Body of pancreas (tissue), 4 donors: ENCODE data around the gene KLHL8. TPM values are rescaled to one million over a fixed set of nuclear protein-coding genes. Genes with fewer than 3 reads are reported as not detected.

Source experiments
- ATAC-seq: fragments of 150-250 bp; one replicate; pipeline ENCODE4 v1.9.1; 2016
- DNase-seq, 4 donors: peaks; one replicate each; pipeline ENCODE4 v3.0.0-alpha.2; 2019
- H3K27ac ChIP-seq, 4 donors: fragments of 200-600 bp; sonication (generic); 1 replicate in 3 of 4; 2 replicates in 1 of 4; pipeline versions ENCODE4 v1.5.1 to v1.6.1; 2016 to 2019; ENCODE audit warnings: mild to moderate bottlenecking in 1 of 4, mixed read lengths in 1 of 4, moderate library complexity in 1 of 4
- H3K27me3 ChIP-seq, 2 donors: fragments of 200-600 bp; sonication (generic); one replicate each; pipeline ENCODE4 v1.6.0; 2016; ENCODE audit warnings: mild to moderate bottlenecking in 1 of 2
- H3K36me3 ChIP-seq, 2 donors: fragments of 200-600 bp; sonication (generic); replicated peaks in 1 of 2; 2 replicates each; pipeline ENCODE4 v1.5.1; 2016; ENCODE audit warnings: low read depth in 2 of 2; ENCODE audit not compliant: insufficient read depth in 1 of 2
- H3K4me1 ChIP-seq: fragments of 200-600 bp; sonication (generic); one replicate; pipeline ENCODE4 v1.6.0; 2016
- H3K4me3 ChIP-seq, 2 donors: fragments of 200-600 bp; sonication (generic); 1 replicate in 1 of 2; 2 replicates in 1 of 2; pipeline ENCODE4 v1.5.1; 2016 to 2019
- H3K9me3 ChIP-seq, 3 donors: fragments of 200-600 bp; sonication (generic); 1 replicate in 2 of 3; 2 replicates in 1 of 3; pipeline ENCODE4 v1.5.1; 2016
- CTCF ChIP-seq, 7 experiments: fragments of 450-650 bp in 4 of 7; fragments of 200-600 bp in 3 of 7; sonication (generic) in 3 of 7; IDR thresholded peaks; one replicate each; pipeline ENCODE4 v1.5.1; 2016 to 2019; ENCODE audit warnings: antibody characterized with exemption in 7 of 7
- POLR2A ChIP-seq, 3 donors: fragments of 450-650 bp; IDR thresholded peaks; one replicate each; pipeline ENCODE4 v1.6.1; 2016; ENCODE audit warnings: antibody characterized with exemption in 3 of 3, mild to moderate bottlenecking in 2 of 3
- WGBS, 2 donors: methylation state at CpG; one replicate each; pipeline ENCODE4 v1.1.5; 2017; 5-methylcytosine and 5-hydroxymethylcytosine counted together
- intact Hi-C: fragments of 100-400 bp; cut with DNase I; formaldehyde crosslinking; loops from one replicate; pipeline ENCODE4 v1.15.1; 2023
- total RNA-seq, 2 donors: library from RNA; depleted of rRNA; stranded (reverse); fragments of >200 nt; gene quantifications; one replicate each; pipeline ENCODE4 v1.1.0, GENCODE V29; 2016

KLHL8 gene
- total RNA-seq, 2 donors from 2014 or later: 4.4 to 9.9 TPM

- Histone ChIP-seq H3K4me3 (no peak overlapping the region), H3K27me3 (no peaks in the 10 kb centered on the region), H3K9me3 (no peaks in the 10 kb centered on the region), H3K4me1 (no peaks in the 10 kb centered on the region), H3K27ac (no peak overlapping the region), H3K36me3 (no peaks in the 10 kb centered on the region)
- no peak for ATAC-seq
- intact Hi-C loops: no loop called here
- no peak for DNase-seq
- TF ChIP-seq POLR2A (IDR thresholded peaks at IDR 0.05) (no peak), CTCF (IDR thresholded peaks at IDR 0.05) (no peak)
- 83 to 93% methylated on average over 1 of the region's 1 CpG for WGBS, 2 donors
Observed at GRCh38 chr4:87204559-87204958, 15.9 kb downstream of the KLHL8 start.

DNA sequence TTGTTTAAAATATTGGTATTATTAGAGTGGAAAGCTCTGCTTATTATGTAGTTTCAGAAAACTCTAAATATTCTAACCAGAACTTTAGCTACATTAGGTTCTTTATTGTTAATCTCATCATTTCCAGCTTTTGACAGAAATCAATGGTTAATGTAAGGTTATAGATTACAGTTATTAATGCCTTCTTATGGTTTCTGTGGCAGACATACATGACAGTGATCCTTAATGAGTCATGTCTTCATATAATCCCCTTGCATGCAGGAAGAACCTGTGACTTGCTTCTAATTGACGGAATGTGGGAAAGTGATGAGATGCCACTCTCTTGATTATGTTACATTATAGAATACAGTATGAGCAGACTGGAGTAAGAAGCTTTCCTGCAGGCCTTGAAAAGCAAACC lies 23.5 kb downstream of the KLHL8 start:
- Histone ChIP-seq H3K4me3 (no peak overlapping the region), H3K27ac (no peak overlapping the region), H3K4me1 (peaks cover 5% of the 10 kb centered on the region), H3K36me3 (peaks cover 0 to 2% of the 10 kb centered on the region in 2 donors), H3K9me3 (no peaks in the 10 kb centered on the region), H3K27me3 (no peaks in the 10 kb centered on the region)
- TF ChIP-seq CTCF (IDR thresholded peaks at IDR 0.05) (no peak), POLR2A (IDR thresholded peaks at IDR 0.05) (no peak)
- ATAC-seq (no peak), DNase-seq (no peak)
- intact Hi-C loops: no loop called here
- WGBS, 2 donors: 85% methylated on average over 1 of the region's 1 CpG; no CpG with 5 or more reads in 1 of the 2 donors

GRCh38 chr4:87196146-87196545 lies 24.3 kb downstream of the KLHL8 start:
- H3K9me3 ChIP-seq: no peaks in the 10 kb centered on the region

GRCh38 chr4:87193958-87194675 lies 26.3 kb downstream of the KLHL8 start:
- 91 to 92% methylated on average over 4 of the region's 4 CpGs for WGBS, 2 donors

More at GRCh38 chr4:87196146-87196545, 24.3 kb downstream of the KLHL8 start:
- intact Hi-C loops: no loop called here
- WGBS, 2 donors: 77 to 81% methylated on average over 2 of the region's 2 CpGs
- H3K27ac ChIP-seq: no peak overlapping the region
- no peak for TF ChIP-seq CTCF (IDR thresholded peaks at IDR 0.05)
- H3K4me3 ChIP-seq: no peak overlapping the region
- no peak for DNase-seq
- no peak for ATAC-seq
- H3K36me3 ChIP-seq: peaks cover 0 to 2% of the 10 kb centered on the region in 2 donors
- H3K27me3 ChIP-seq: no peaks in the 10 kb centered on the region
- H3K4me1 ChIP-seq: peaks cover 5% of the 10 kb centered on the region

More at GRCh38 chr4:87193958-87194675, 26.3 kb downstream of the KLHL8 start:
- H3K27ac ChIP-seq: no peak overlapping the region
- no peak for DNase-seq
- intact Hi-C loops: no loop called here
- peaks cover 0 to 2% of the 10 kb centered on the region in 2 donors for H3K36me3 ChIP-seq
- no peak overlapping the region for H3K4me3 ChIP-seq
- TF ChIP-seq POLR2A (IDR thresholded peaks at IDR 0.05): no peak
- TF ChIP-seq CTCF (IDR thresholded peaks at IDR 0.05): no peak
- H3K9me3 ChIP-seq: no peaks in the 10 kb centered on the region
- H3K4me1 ChIP-seq: peaks cover 5% of the 10 kb centered on the region
- no peaks in the 10 kb centered on the region for H3K27me3 ChIP-seq
- no peak for ATAC-seq
